Measurements from ENCODE around the gene IGSF3. TPM values are rescaled to one million over a fixed set of nuclear protein-coding genes. Genes with fewer than 3 reads are reported as not detected.

IGSF3 gene
- total RNA-seq, 1 experiment from 2014 or later: 4.0 TPM

DNA sequence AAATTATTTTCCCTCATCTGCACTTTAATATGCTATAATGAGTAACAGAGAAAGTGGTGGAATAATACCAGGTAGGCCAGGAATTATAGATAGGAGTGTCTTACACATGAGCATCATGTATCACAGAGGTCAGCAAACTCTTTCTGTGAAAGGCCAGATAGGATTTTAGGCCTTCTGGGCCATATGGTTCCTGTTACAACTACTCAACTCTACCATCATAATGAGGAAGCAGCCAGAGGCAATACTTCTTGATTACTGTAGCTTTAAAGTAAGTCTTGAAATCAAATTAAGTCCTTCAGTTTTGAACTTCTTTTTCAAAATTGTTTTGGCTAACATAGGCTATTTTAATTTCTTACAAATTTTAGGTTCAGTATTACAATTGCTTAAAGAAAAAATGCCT is 32.1 kb upstream of the IGSF3 start:
- CTCF ChIA-PET: no interaction called here
- no peak for DNase-seq (ENCODE audit: low spot score)
- TF ChIP-seq EZH2 (IDR thresholded peaks at IDR 0.05; ENCODE audit: borderline replicate concordance, low read depth, low read length, poor library complexity, severe bottlenecking): no peak
- TF ChIP-seq, protein P1, sequence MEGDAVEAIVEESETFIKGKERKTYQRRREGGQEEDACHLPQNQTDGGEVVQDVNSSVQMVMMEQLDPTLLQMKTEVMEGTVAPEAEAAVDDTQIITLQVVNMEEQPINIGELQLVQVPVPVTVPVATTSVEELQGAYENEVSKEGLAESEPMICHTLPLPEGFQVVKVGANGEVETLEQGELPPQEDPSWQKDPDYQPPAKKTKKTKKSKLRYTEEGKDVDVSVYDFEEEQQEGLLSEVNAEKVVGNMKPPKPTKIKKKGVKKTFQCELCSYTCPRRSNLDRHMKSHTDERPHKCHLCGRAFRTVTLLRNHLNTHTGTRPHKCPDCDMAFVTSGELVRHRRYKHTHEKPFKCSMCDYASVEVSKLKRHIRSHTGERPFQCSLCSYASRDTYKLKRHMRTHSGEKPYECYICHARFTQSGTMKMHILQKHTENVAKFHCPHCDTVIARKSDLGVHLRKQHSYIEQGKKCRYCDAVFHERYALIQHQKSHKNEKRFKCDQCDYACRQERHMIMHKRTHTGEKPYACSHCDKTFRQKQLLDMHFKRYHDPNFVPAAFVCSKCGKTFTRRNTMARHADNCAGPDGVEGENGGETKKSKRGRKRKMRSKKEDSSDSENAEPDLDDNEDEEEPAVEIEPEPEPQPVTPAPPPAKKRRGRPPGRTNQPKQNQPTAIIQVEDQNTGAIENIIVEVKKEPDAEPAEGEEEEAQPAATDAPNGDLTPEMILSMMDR (conservative IDR thresholded peaks at IDR 0.05; ENCODE audit: low read depth, low read length): no peak

GRCh38 chr1:116698244-116698595 is 30.7 kb upstream of the IGSF3 start:
- CTCF ChIA-PET: no interaction called here
- H3K27ac ChIP-seq (ENCODE audit: low read depth, low read length, poor library complexity, severe bottlenecking): no peak overlapping the region
- intact Hi-C loops (cut with micrococcal nuclease; ENCODE audit: unreplicated experiment): no loop called here
- TF ChIP-seq, protein P1 (conservative IDR thresholded peaks at IDR 0.05; ENCODE audit: low read depth, low read length): no peak
- no peak for TF ChIP-seq EZH2 (IDR thresholded peaks at IDR 0.05; ENCODE audit: borderline replicate concordance, low read depth, low read length, poor library complexity, severe bottlenecking)
- peaks cover 18% of the 10 kb centered on the region for H3K4me1 ChIP-seq (ENCODE audit: insufficient read depth, low read length, poor library complexity, severe bottlenecking)
- H3K4me3 ChIP-seq (ENCODE audit: low read depth, low read length, poor library complexity, severe bottlenecking): no peak overlapping the region
- POLR2A ChIA-PET (ENCODE audit: low non-redundant PET): no interaction called here
- H3K27me3 ChIP-seq (replicated peaks; ENCODE audit: insufficient read depth, low read depth, low read length, poor library complexity): no peaks in the 10 kb centered on the region
- H3K9me3 ChIP-seq (ENCODE audit: low read depth, low read length, poor library complexity, severe bottlenecking): no peaks in the 10 kb centered on the region
- no peaks in the 10 kb centered on the region for H3K36me3 ChIP-seq (ENCODE audit: insufficient read depth, low read length, poor library complexity, severe bottlenecking)
- no TSS peak for BruUV-seq (replicated peaks)
- no peak for DNase-seq (ENCODE audit: low spot score)

More for the DNA sequence above, 32.1 kb upstream of the IGSF3 start:
- POLR2A ChIA-PET (ENCODE audit: low non-redundant PET): no interaction called here
- H3K27ac ChIP-seq (ENCODE audit: low read depth, low read length, poor library complexity, severe bottlenecking): no peak overlapping the region
- H3K4me3 ChIP-seq (ENCODE audit: low read depth, low read length, poor library complexity, severe bottlenecking): no peak overlapping the region
- H3K9me3 ChIP-seq (ENCODE audit: low read depth, low read length, poor library complexity, severe bottlenecking): no peaks in the 10 kb centered on the region
- no peaks in the 10 kb centered on the region for H3K27me3 ChIP-seq (replicated peaks; ENCODE audit: insufficient read depth, low read depth, low read length, poor library complexity)
- intact Hi-C loops (cut with micrococcal nuclease; ENCODE audit: unreplicated experiment): no loop called here
- H3K4me1 ChIP-seq (ENCODE audit: insufficient read depth, low read length, poor library complexity, severe bottlenecking): peaks cover 18% of the 10 kb centered on the region
- no TSS peak for BruUV-seq (replicated peaks)
- H3K36me3 ChIP-seq (ENCODE audit: insufficient read depth, low read length, poor library complexity, severe bottlenecking): no peaks in the 10 kb centered on the region

DNA sequence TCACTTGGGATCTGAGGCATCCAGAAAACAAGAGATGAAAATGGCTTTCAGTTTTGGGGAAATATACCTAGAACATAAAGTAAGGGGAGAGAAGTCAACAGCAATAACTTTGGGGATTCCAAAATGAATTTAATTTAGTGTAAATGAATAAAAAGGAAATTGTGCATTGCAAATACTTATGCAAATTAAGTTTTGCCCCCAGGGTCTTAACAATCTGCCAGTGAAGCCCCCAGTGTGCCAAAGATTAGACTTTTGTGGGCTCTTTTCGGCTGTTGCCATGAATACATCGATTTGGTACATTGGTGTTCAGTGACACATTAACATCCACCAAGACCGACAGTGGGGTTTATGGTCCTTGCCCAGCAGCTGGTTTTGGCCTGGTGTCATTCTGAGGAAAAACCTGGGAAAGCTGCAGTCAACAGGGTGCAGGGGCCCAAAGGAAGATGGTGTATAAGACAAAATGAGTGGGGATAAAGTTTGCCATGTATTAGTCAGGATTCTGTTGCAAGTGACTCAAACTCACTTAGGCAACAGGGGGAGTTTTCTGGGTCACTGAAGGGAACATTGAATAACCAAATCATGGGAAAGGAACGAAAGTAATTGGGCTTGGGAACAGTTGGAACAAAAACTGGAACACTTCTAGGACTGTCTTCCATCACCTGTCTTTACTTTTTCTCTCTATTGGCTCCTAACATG is 30.2 kb upstream of the IGSF3 start:
- intact Hi-C loops (cut with micrococcal nuclease; ENCODE audit: unreplicated experiment): no loop called here
- POLR2A ChIA-PET (ENCODE audit: low non-redundant PET): no interaction called here

More for the DNA sequence above, 30.2 kb upstream of the IGSF3 start:
- no TSS peak for BruUV-seq (replicated peaks)
- no peaks in the 10 kb centered on the region for H3K9me3 ChIP-seq (ENCODE audit: low read depth, low read length, poor library complexity, severe bottlenecking)
- H3K27me3 ChIP-seq (replicated peaks; ENCODE audit: insufficient read depth, low read depth, low read length, poor library complexity): no peaks in the 10 kb centered on the region
- no peak overlapping the region for H3K4me3 ChIP-seq (ENCODE audit: low read depth, low read length, poor library complexity, severe bottlenecking)
- CTCF ChIA-PET: no interaction called here
- no peak for TF ChIP-seq EZH2 (IDR thresholded peaks at IDR 0.05; ENCODE audit: borderline replicate concordance, low read depth, low read length, poor library complexity, severe bottlenecking)
- TF ChIP-seq, protein P1 (conservative IDR thresholded peaks at IDR 0.05; ENCODE audit: low read depth, low read length): no peak
- H3K27ac ChIP-seq (ENCODE audit: low read depth, low read length, poor library complexity, severe bottlenecking): peak overlapping the region; percentile 15
- H3K4me1 ChIP-seq (ENCODE audit: insufficient read depth, low read length, poor library complexity, severe bottlenecking): peaks cover 18% of the 10 kb centered on the region
- H3K36me3 ChIP-seq (ENCODE audit: insufficient read depth, low read length, poor library complexity, severe bottlenecking): no peaks in the 10 kb centered on the region
- no peak for DNase-seq (ENCODE audit: low spot score)

Measured in A673 (cell line).